B cell (primary cell): ENCODE data around the gene CCT8L2. TPM values are rescaled to one million over a fixed set of nuclear protein-coding genes. Genes with fewer than 3 reads are reported as not detected.
"Not testable (repeated sequence)": the region's sequence is repeated elsewhere in the genome, so short reads cannot be mapped to it uniquely, and the experiment has no call there.

ENCODE experiments used
- ATAC-seq: fragments of 200-7000 bp; cut with Tn5 transposase; one replicate; pipeline ENCODE4 v1.10.0; 2021; ENCODE audit warnings: low read depth, mild to moderate bottlenecking, moderate number of reproducible peaks, moderate library complexity
- CTCF ChIA-PET: fragments of 350-600 bp; sonication (Branson Sonifier 250); formaldehyde crosslinking; loops from one replicate; lab custom pipeline; 2021; ENCODE audit warnings: antibody characterized with exemption, inconsistent platforms; lab: Charles Lee
- POLR2A ChIA-PET: fragments of 350-600 bp; sonication (Branson Sonifier 250); formaldehyde crosslinking; loops from one replicate; lab custom pipeline; 2021; ENCODE audit warnings: antibody characterized with exemption; lab: Charles Lee
- DNase-seq: peaks from one replicate; pipeline ENCODE4 v3.0.0; 2013
- H2AFZ ChIP-seq: 2 replicates; pipeline ENCODE4 v1.6.1; 2012; ENCODE audit warnings: mild to moderate bottlenecking, low read depth, low read length; ENCODE audit not compliant: insufficient read depth, poor library complexity, severe bottlenecking
- H3K27ac ChIP-seq, 2 donors: 1 replicate in 1 of 2; 2 replicates in 1 of 2; pipeline ENCODE4 v1.5.1; 2012 to 2013; ENCODE audit warnings: low read length in 2 of 2, mild to moderate bottlenecking in 2 of 2, moderate library complexity in 1 of 2
- H3K27me3 ChIP-seq, 4 experiments: fragments of 200-600 bp in 1 of 4; sonication (generic) in 1 of 4; replicated peaks in 1 of 4; 1 replicate in 2 of 4; 2 replicates in 2 of 4; pipeline versions ENCODE4 v1.6.1 to v1.7.0; 2013 to 2016; ENCODE audit warnings: low read length in 3 of 4, mild to moderate bottlenecking in 2 of 4, mixed read lengths in 1 of 4, moderate library complexity in 1 of 4; ENCODE audit not compliant: insufficient read depth in 4 of 4, control insufficient read depth in 3 of 4; ENCODE audit errors: control extremely low read depth in 1 of 4
- H3K36me3 ChIP-seq, 2 experiments: replicated peaks in 1 of 2; 1 replicate in 1 of 2; 2 replicates in 1 of 2; pipeline versions ENCODE4 v1.6.1 to v1.7.1; 2013; ENCODE audit warnings: low read length in 1 of 2; ENCODE audit not compliant: insufficient read depth in 2 of 2, control insufficient read depth in 1 of 2; ENCODE audit errors: control extremely low read depth in 1 of 2, extremely low read depth in 1 of 2
- H3K4me1 ChIP-seq, 2 donors: fragments of 200-600 bp in 1 of 2; sonication (generic) in 1 of 2; 1 replicate in 1 of 2; 2 replicates in 1 of 2; pipeline versions ENCODE4 v1.5.1 to v1.6.1; 2013 to 2017; ENCODE audit warnings: low read length in 2 of 2; ENCODE audit not compliant: control insufficient read depth in 2 of 2, insufficient read depth in 2 of 2
- H3K4me2 ChIP-seq: replicated peaks from 2 replicates; pipeline ENCODE3; 2012; ENCODE audit warnings: mild to moderate bottlenecking, low read depth, low read length; ENCODE audit not compliant: poor library complexity, severe bottlenecking
- H3K4me3 ChIP-seq, 5 experiments: fragments of 200-600 bp in 1 of 5; sonication (generic) in 1 of 5; 1 replicate in 3 of 5; 2 replicates in 2 of 5; pipeline versions ENCODE4 v1.5.1 to v1.7.0; 2011 to 2016; ENCODE audit warnings: low read length in 4 of 5, mild to moderate bottlenecking in 4 of 5, low read depth in 2 of 5, control low read depth in 1 of 5, moderate library complexity in 1 of 5; ENCODE audit not compliant: insufficient read depth in 1 of 5; ENCODE audit errors: control extremely low read depth in 1 of 5, extremely low read depth in 1 of 5
- H3K79me2 ChIP-seq: fragments of 200-600 bp; sonication (generic); one replicate; pipeline ENCODE4 v1.6.0; 2016; ENCODE audit warnings: low read length; ENCODE audit not compliant: control insufficient read depth, insufficient read depth
- H3K9ac ChIP-seq: fragments of 200-600 bp; sonication (generic); 2 replicates; pipeline ENCODE4 v1.6.1; 2017; ENCODE audit warnings: mild to moderate bottlenecking, low read length, moderate library complexity
- H3K9me3 ChIP-seq, 3 donors: one replicate each; pipeline versions ENCODE4 v1.6.1 to v1.7.1; 2013; ENCODE audit warnings: low read length in 2 of 3; ENCODE audit not compliant: control insufficient read depth in 2 of 3, insufficient read depth in 1 of 3; ENCODE audit errors: control extremely low read depth in 1 of 3
- H4K20me1 ChIP-seq: 2 replicates; pipeline ENCODE4 v1.6.0; 2012; ENCODE audit warnings: mild to moderate bottlenecking, low read length; ENCODE audit not compliant: insufficient read depth, control insufficient read depth, poor library complexity, severe bottlenecking
- H3K27ac Mint-ChIP-seq: one replicate; pipeline ENCODE4 v1.8.0; 2021; ENCODE audit warnings: mixed read lengths
- H3K27me3 Mint-ChIP-seq: one replicate; pipeline ENCODE4 v1.8.0; 2021; ENCODE audit warnings: mixed read lengths
- H3K4me1 Mint-ChIP-seq: one replicate; pipeline ENCODE4 v1.8.0; 2021; ENCODE audit warnings: mixed read lengths
- H3K4me3 Mint-ChIP-seq: one replicate; pipeline ENCODE4 v1.8.0; 2021; ENCODE audit warnings: mixed read lengths
- H3K9me3 Mint-ChIP-seq: one replicate; pipeline ENCODE4 v1.8.0; 2022; ENCODE audit warnings: mixed read lengths; ENCODE audit not compliant: insufficient read depth
- EZH2 ChIP-seq: IDR thresholded peaks from 2 replicates; pipeline ENCODE4 v1.6.1; 2012; ENCODE audit warnings: borderline replicate concordance, low read depth, mild to moderate bottlenecking, moderate library complexity, low read length; ENCODE audit not compliant: insufficient read depth, poor library complexity, severe bottlenecking
- WGBS: methylation state at CpG from one replicate; pipeline ENCODE4 v1.1.5; 2013; ENCODE audit warnings: missing lambda C conversion rate; ENCODE audit not compliant: insufficient coverage; 5-methylcytosine and 5-hydroxymethylcytosine counted together
- intact Hi-C: fragments of 100-400 bp; cut with micrococcal nuclease; formaldehyde crosslinking; loops from one replicate; pipeline ENCODE4 v1.10.0; 2022
- polyA plus RNA-seq: library from polyadenylated mRNA; depleted of rRNA; stranded (reverse); fragments of >200 nt; gene quantifications from 2 replicates; pipeline ENCODE4 v1.2.3, GENCODE V29; 2012
- total RNA-seq, 2 donors: library from RNA; stranded (reverse); fragments of 120-200 nt in 1 of 2; gene quantifications; 1 replicate in 1 of 2; 2 replicates in 1 of 2; pipeline versions ENCODE4 v1.2.3 to v1.2.4, GENCODE V29; 2013 to 2022
- TF ChIP-seq, protein P1 (sequence below): fragments of 200-600 bp; IDR thresholded peaks from one replicate; pipeline ENCODE4 v1.8.0; 2022; ENCODE audit warnings: antibody characterized with exemption, mild to moderate bottlenecking

CCT8L2 gene
- total and polyA plus RNA-seq, 2 donors (not counting 1 experiment from before 2014, with no cell fraction given), result not detected

DNA sequence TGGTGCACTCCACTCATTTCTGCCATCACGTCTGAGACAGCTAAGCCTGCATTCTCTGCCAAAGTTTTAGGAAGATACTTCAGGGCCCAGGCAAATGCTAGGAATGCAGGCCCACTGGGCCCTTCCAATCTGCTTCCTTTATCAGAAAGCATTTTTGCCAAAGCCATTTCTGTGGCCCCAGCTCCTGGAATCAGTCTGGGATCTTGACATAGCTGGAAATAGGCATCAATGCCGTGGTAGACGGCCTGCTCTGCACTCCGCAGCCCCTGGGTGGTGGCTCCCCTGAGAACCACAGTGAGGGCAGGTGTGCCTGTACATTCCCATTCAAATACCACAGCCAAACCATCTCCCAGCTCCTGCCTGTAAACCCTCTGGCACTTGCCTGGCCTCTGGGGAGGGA lies 1.5 kb downstream of the CCT8L2 start:
- ATAC-seq, intact Hi-C loops, H3K4me1 Mint-ChIP-seq, CTCF ChIA-PET, H4K20me1 ChIP-seq, H3K9ac ChIP-seq, H3K4me3 Mint-ChIP-seq, DNase-seq, H3K9me3 ChIP-seq, H3K36me3 ChIP-seq, H3K27ac ChIP-seq, H3K27ac Mint-ChIP-seq, H3K4me1 ChIP-seq, H3K9me3 Mint-ChIP-seq, H3K79me2 ChIP-seq, H3K4me3 ChIP-seq, POLR2A ChIA-PET, H3K27me3 Mint-ChIP-seq, H3K27me3 ChIP-seq, H3K4me2 ChIP-seq, H2AFZ ChIP-seq: not testable (repeated sequence)
- 98% methylated on average over 3 of the region's 4 CpGs for WGBS

DNA sequence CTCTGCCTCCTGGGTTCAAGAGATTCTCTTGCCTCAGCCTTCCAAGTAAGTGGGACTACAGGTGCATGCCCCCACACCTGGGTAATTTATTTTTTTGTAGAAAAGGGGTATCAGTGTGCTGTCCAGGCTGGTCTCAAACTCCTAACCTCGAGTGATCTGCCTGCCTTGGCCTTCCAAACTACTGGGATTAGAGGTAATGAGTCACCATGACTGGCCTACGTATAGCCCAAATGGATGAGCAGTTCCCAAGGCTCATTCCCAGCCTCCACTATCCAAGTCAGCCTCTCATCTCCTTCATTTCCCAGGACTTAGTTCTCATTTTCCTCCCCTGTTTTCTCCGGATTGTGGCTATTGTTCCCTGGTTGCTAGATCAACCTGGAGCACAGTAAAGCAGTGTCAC lies 5.6 kb downstream of the CCT8L2 start:
- no peak overlapping the region for H3K27ac Mint-ChIP-seq
- no peak overlapping the region for H3K9ac ChIP-seq
- H3K36me3 ChIP-seq, result no peaks in the 10 kb centered on the region
- H3K4me3 Mint-ChIP-seq, result no peak overlapping the region
- 81% methylated on average over 3 of the region's 3 CpGs for WGBS
- H2AFZ ChIP-seq, result no peak overlapping the region
- ATAC-seq (no peak), DNase-seq (no peak)
- no peak overlapping the region for H3K27ac ChIP-seq
- H3K9me3 ChIP-seq, result no peaks in the 10 kb centered on the region
- H3K4me1 Mint-ChIP-seq, result no peaks in the 10 kb centered on the region
- no peaks in the 10 kb centered on the region for H3K27me3 Mint-ChIP-seq
- CTCF ChIA-PET, result no interaction called here
- no peaks in the 10 kb centered on the region for H4K20me1 ChIP-seq
- intact Hi-C loops, result no loop called here
- no peaks in the 10 kb centered on the region for H3K79me2 ChIP-seq
- no peak overlapping the region for H3K4me2 ChIP-seq
- POLR2A ChIA-PET, result no interaction called here
- H3K4me1 ChIP-seq, result no peaks in the 10 kb centered on the region
- TF ChIP-seq, protein P1, sequence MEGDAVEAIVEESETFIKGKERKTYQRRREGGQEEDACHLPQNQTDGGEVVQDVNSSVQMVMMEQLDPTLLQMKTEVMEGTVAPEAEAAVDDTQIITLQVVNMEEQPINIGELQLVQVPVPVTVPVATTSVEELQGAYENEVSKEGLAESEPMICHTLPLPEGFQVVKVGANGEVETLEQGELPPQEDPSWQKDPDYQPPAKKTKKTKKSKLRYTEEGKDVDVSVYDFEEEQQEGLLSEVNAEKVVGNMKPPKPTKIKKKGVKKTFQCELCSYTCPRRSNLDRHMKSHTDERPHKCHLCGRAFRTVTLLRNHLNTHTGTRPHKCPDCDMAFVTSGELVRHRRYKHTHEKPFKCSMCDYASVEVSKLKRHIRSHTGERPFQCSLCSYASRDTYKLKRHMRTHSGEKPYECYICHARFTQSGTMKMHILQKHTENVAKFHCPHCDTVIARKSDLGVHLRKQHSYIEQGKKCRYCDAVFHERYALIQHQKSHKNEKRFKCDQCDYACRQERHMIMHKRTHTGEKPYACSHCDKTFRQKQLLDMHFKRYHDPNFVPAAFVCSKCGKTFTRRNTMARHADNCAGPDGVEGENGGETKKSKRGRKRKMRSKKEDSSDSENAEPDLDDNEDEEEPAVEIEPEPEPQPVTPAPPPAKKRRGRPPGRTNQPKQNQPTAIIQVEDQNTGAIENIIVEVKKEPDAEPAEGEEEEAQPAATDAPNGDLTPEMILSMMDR, result no peak
- TF ChIP-seq EZH2, result no peak
- no peaks in the 10 kb centered on the region for H3K9me3 Mint-ChIP-seq
- no peak overlapping the region for H3K4me3 ChIP-seq
- no peaks in the 10 kb centered on the region for H3K27me3 ChIP-seq
